ENCODE measurements around the gene YIF1B. TPM values are rescaled to one million over a fixed set of nuclear protein-coding genes. Genes with fewer than 3 reads are reported as not detected.

Gene YIF1B
- total RNA-seq, 4 donors from 2014 or later = 15.0 to 24.5 (median 18.4) TPM

DNA sequence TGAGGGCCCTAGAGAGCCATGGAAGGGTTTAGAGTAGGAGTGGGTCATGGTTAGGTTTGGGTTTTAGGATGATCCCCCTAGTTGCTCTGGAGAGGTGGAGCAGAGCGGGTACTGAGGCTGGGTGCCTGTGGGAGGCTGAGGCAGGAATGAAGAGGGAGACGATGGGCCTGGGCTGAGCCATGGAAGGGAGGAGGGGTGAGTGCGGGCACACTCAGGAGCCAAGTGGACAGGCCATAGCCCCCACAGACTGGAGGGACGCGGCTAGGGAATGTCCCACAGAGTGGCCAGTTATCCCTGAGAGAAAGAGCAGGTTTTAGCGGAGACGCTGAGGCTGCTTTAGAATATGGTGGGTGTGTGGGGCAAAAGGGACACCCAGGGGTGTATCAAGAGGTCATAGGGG, 13.9 kb upstream of the YIF1B start:
- in situ Hi-C loops (cut with MboI; ENCODE audit: low pct_ligation_motif_present in 1 of 4, low pct_unique_long_range_greater_than_20kb in 1 of 4, low sequenced_read_pairs in 3 of 4) (loop anchor here (5.0 to 25.0 kb wide), 4 partner anchors 85 to 442 kb away; partner anchors contain the start of genes SIPA1L3 (in 3 of the 4) and WDR87 (in 3 of the 4)), intact Hi-C loops (cut with DNase I; ENCODE audit: low total_unique reads) (no loop called here)
- no peak for TF ChIP-seq CTCF (IDR thresholded peaks at IDR 0.05)
- no peak for TF ChIP-seq POLR2A (IDR thresholded peaks at IDR 0.05)
- no peak for TF ChIP-seq POLR2AphosphoS5 (IDR thresholded peaks at IDR 0.05)
- TF ChIP-seq EP300 (IDR thresholded peaks at IDR 0.05; ENCODE audit: low read depth) = no peak
- H3K36me3 ChIP-seq = peaks cover 0 to 16% (median 10%) of the 10 kb centered on the region in 4 donors
- WGBS, 2 donors (ENCODE audit: low coverage in 1 of 2) = 88% methylated on average over 7 of the region's 7 CpGs; no CpG with 5 or more reads in 1 of the 2 donors
- DNase-seq = no peak
- no peaks in the 10 kb centered on the region for H3K27me3 ChIP-seq
- H3K4me3 ChIP-seq = no peak overlapping the region
- H3K9me3 ChIP-seq = no peaks in the 10 kb centered on the region
- no peaks in the 10 kb centered on the region for H3K4me1 ChIP-seq
- H3K27ac ChIP-seq = no peak overlapping the region

- WGBS, 2 donors (ENCODE audit: low coverage in 1 of 2) = 95% methylated on average over 21 of the region's 22 CpGs; no CpG with 5 or more reads in 1 of the 2 donors
- peaks cover 0 to 16% (median 10%) of the 10 kb centered on the region in 4 donors for H3K36me3 ChIP-seq
- TF ChIP-seq POLR2A (IDR thresholded peaks at IDR 0.05) (no peak), EP300 (IDR thresholded peaks at IDR 0.05; ENCODE audit: low read depth) (no peak), POLR2AphosphoS5 (IDR thresholded peaks at IDR 0.05) (no peak), CTCF (IDR thresholded peaks at IDR 0.05) (no peak)
- intact Hi-C loops (cut with DNase I; ENCODE audit: low total_unique reads) = no loop called here
- H3K9me3 ChIP-seq = no peaks in the 10 kb centered on the region
- in situ Hi-C loops (cut with MboI; ENCODE audit: low pct_ligation_motif_present in 1 of 4, low pct_unique_long_range_greater_than_20kb in 1 of 4, low sequenced_read_pairs in 3 of 4) = loop anchor here (10.0 to 25.0 kb wide), 3 partner anchors 82 to 439 kb away; partner anchors contain the start of genes SIPA1L3 (in 3 of the 4) and WDR87 (in 3 of the 4)
- no peak overlapping the region for H3K4me3 ChIP-seq
- H3K27me3 ChIP-seq = no peaks in the 10 kb centered on the region
- DNase-seq = no peak
- peaks cover 0 to 9% (median 0%) of the 10 kb centered on the region in 4 donors for H3K4me1 ChIP-seq
- H3K27ac ChIP-seq = no peak overlapping the region
Observed at GRCh38 chr19:38326591-38326990, 10.8 kb upstream of the YIF1B start.

- 89% methylated on average over 4 of the region's 4 CpGs; no CpG with 5 or more reads in 1 of the 2 donors for WGBS, 2 donors (ENCODE audit: low coverage in 1 of 2)
- peaks cover 10 to 27% (median 14%) of the 10 kb centered on the region in 4 donors for H3K4me1 ChIP-seq
- TF ChIP-seq CTCF (IDR thresholded peaks at IDR 0.05) = no peak
- TF ChIP-seq POLR2AphosphoS5 (IDR thresholded peaks at IDR 0.05) = no peak
- TF ChIP-seq EP300 (IDR thresholded peaks at IDR 0.05; ENCODE audit: low read depth) = no peak
- TF ChIP-seq POLR2A (IDR thresholded peaks at IDR 0.05) = no peak
- in situ Hi-C loops (cut with MboI; ENCODE audit: low pct_ligation_motif_present in 1 of 4, low pct_unique_long_range_greater_than_20kb in 1 of 4, low sequenced_read_pairs in 3 of 4) (loop anchor here in 1 of 4 donors (10.0 kb wide), 1 partner anchor 80 kb away; no protein-coding TSS in a partner anchor), intact Hi-C loops (cut with DNase I; ENCODE audit: low total_unique reads) (no loop called here)
- no peaks in the 10 kb centered on the region for H3K9me3 ChIP-seq
- peaks cover 0 to 16% (median 10%) of the 10 kb centered on the region in 4 donors for H3K36me3 ChIP-seq
- no peak overlapping the region for H3K27ac ChIP-seq
- no peak overlapping the region for H3K4me3 ChIP-seq
- DNase-seq = no peak
- no peaks in the 10 kb centered on the region for H3K27me3 ChIP-seq
Observed at GRCh38 chr19:38324431-38324830, 8.7 kb upstream of the YIF1B start.

- in situ Hi-C loops (cut with MboI; ENCODE audit: low pct_ligation_motif_present in 1 of 4, low pct_unique_long_range_greater_than_20kb in 1 of 4, low sequenced_read_pairs in 3 of 4) = loop anchor here in 1 of 4 donors (10.0 kb wide), 1 partner anchor 78 kb away; no protein-coding TSS in a partner anchor
- no peak for DNase-seq
- peak overlapping the region; percentile 83 to 91 (median 90) for H3K27ac ChIP-seq
- 56% methylated on average over 7 of the region's 7 CpGs; no CpG with 5 or more reads in 1 of the 2 donors for WGBS, 2 donors (ENCODE audit: low coverage in 1 of 2)
- peaks cover 11 to 37% (median 23%) of the 10 kb centered on the region in 4 donors for H3K4me1 ChIP-seq
- intact Hi-C loops (cut with DNase I; ENCODE audit: low total_unique reads) = no loop called here
- no peaks in the 10 kb centered on the region for H3K27me3 ChIP-seq
- peaks cover 0 to 16% (median 10%) of the 10 kb centered on the region in 4 donors for H3K36me3 ChIP-seq
- no peaks in the 10 kb centered on the region for H3K9me3 ChIP-seq
- H3K4me3 ChIP-seq = no peak overlapping the region
- no peak for TF ChIP-seq POLR2A (IDR thresholded peaks at IDR 0.05)
- no peak for TF ChIP-seq POLR2AphosphoS5 (IDR thresholded peaks at IDR 0.05)
- TF ChIP-seq EP300 (IDR thresholded peaks at IDR 0.05; ENCODE audit: low read depth) = no peak
- TF ChIP-seq CTCF (IDR thresholded peaks at IDR 0.05) = no peak
Observed at GRCh38 chr19:38323291-38323690, 7.5 kb upstream of the YIF1B start.
